Ishikawa (cell line): ENCODE results near the gene CIZ1.

ENCODE experiments used
- CEBPB ChIP-seq: IDR thresholded peaks from 2 replicates; pipeline ENCODE4 v1.6.1; 2012
- CREB1 ChIP-seq: IDR thresholded peaks from 2 replicates; pipeline ENCODE4 v1.6.1; 2012; ENCODE audit warnings: low read depth
- EGR1 ChIP-seq: IDR thresholded peaks from 2 replicates; pipeline ENCODE4 v1.6.1; 2012
- EP300 ChIP-seq: IDR thresholded peaks from 2 replicates; pipeline ENCODE4 v1.6.1; 2012; ENCODE audit warnings: borderline replicate concordance
- FOXM1 ChIP-seq: IDR thresholded peaks from 2 replicates; pipeline ENCODE4 v1.6.1; 2012; ENCODE audit warnings: low read depth, borderline replicate concordance
- MAX ChIP-seq: IDR thresholded peaks from 2 replicates; pipeline ENCODE4 v1.6.1; 2012
- NFIC ChIP-seq: IDR thresholded peaks from 2 replicates; pipeline ENCODE4 v1.6.1; 2012
- RAD21 ChIP-seq: IDR thresholded peaks from 2 replicates; pipeline ENCODE4 v1.6.1; 2012; ENCODE audit warnings: low read depth
- TAF1 ChIP-seq: IDR thresholded peaks from 2 replicates; pipeline ENCODE4 v1.6.1; 2012; ENCODE audit warnings: low read depth, mild to moderate bottlenecking
- TCF12 ChIP-seq: IDR thresholded peaks from 2 replicates; pipeline ENCODE4 v1.6.1; 2012; ENCODE audit warnings: low read depth
- TEAD4 ChIP-seq: IDR thresholded peaks from 2 replicates; pipeline ENCODE4 v1.6.1; 2012
- YY1 ChIP-seq: IDR thresholded peaks from 2 replicates; pipeline ENCODE4 v1.6.1; 2012; ENCODE audit warnings: low read depth
- ZBTB7A ChIP-seq: IDR thresholded peaks from 2 replicates; pipeline ENCODE4 v1.6.1; 2012; ENCODE audit warnings: low read depth
- TF ChIP-seq, protein P1 (sequence below): IDR thresholded peaks from 2 replicates; pipeline ENCODE4 v1.6.1; 2012
- TF ChIP-seq, protein P2 (sequence below): IDR thresholded peaks from 2 replicates; pipeline ENCODE4 v1.6.1; 2012; ENCODE audit warnings: low read depth, mild to moderate bottlenecking

CIZ1 gene

DNA sequence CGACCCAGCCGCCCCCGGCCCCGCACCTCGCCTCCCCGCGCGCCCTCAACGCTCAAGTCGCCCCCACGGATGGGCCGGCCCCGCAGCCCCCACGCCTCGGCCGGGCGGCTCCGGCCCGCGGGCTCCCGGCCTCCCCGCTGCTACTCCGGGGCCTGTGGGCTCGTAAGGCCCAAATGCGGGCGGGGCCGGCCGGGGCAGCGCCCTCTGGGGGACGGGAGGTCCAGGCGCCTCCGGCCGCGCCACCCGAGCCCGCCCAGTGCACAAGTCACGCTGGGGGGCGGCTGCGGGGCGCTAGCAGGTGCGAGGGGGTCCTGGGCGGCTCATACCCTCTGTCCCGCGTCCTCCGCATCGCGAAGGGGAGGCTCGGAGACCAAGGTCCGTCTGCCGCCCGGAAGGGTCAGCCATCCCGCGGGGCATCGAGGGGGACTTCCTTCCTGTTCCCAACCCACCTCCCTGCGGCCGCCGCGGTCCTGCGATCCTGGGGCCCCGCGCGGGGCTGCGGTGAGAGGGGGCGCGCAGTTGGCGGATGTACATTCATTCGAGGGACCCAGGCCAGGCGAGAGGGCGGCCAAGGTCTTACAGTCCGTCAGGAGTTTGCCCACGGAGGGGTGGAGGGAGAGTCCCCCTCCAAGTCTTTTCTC lies at the start of gene CIZ1:
CIZ1 (minus strand) TSS at position 167 of the 641 bp plus-strand sequence. CDS start 715 bp downstream, outside the sequence.
- TF ChIP-seq TCF12 (no peak; the same call in 1 of the 2 replicates), YY1 (0 out of 2 replicates have a peak, but pooled peaks have one; percentile 44), MAX (peak; percentile 45), TEAD4 (no peak), CREB1 (no peak), RAD21 (no peak), NFIC (no peak), FOXM1 (no peak), CEBPB (no peak), TAF1 (peak; percentile 64; the same call in 1 of the 2 replicates), EGR1 (no peak), EP300 (no peak), ZBTB7A (peak; percentile 93)
- TF ChIP-seq, protein P1, sequence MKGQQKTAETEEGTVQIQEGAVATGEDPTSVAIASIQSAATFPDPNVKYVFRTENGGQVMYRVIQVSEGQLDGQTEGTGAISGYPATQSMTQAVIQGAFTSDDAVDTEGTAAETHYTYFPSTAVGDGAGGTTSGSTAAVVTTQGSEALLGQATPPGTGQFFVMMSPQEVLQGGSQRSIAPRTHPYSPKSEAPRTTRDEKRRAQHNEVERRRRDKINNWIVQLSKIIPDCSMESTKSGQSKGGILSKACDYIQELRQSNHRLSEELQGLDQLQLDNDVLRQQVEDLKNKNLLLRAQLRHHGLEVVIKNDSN: 0 out of 2 replicates have a peak, but pooled peaks have one; percentile 17
- TF ChIP-seq, protein P2, sequence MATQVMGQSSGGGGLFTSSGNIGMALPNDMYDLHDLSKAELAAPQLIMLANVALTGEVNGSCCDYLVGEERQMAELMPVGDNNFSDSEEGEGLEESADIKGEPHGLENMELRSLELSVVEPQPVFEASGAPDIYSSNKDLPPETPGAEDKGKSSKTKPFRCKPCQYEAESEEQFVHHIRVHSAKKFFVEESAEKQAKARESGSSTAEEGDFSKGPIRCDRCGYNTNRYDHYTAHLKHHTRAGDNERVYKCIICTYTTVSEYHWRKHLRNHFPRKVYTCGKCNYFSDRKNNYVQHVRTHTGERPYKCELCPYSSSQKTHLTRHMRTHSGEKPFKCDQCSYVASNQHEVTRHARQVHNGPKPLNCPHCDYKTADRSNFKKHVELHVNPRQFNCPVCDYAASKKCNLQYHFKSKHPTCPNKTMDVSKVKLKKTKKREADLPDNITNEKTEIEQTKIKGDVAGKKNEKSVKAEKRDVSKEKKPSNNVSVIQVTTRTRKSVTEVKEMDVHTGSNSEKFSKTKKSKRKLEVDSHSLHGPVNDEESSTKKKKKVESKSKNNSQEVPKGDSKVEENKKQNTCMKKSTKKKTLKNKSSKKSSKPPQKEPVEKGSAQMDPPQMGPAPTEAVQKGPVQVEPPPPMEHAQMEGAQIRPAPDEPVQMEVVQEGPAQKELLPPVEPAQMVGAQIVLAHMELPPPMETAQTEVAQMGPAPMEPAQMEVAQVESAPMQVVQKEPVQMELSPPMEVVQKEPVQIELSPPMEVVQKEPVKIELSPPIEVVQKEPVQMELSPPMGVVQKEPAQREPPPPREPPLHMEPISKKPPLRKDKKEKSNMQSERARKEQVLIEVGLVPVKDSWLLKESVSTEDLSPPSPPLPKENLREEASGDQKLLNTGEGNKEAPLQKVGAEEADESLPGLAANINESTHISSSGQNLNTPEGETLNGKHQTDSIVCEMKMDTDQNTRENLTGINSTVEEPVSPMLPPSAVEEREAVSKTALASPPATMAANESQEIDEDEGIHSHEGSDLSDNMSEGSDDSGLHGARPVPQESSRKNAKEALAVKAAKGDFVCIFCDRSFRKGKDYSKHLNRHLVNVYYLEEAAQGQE: no peak

DNA sequence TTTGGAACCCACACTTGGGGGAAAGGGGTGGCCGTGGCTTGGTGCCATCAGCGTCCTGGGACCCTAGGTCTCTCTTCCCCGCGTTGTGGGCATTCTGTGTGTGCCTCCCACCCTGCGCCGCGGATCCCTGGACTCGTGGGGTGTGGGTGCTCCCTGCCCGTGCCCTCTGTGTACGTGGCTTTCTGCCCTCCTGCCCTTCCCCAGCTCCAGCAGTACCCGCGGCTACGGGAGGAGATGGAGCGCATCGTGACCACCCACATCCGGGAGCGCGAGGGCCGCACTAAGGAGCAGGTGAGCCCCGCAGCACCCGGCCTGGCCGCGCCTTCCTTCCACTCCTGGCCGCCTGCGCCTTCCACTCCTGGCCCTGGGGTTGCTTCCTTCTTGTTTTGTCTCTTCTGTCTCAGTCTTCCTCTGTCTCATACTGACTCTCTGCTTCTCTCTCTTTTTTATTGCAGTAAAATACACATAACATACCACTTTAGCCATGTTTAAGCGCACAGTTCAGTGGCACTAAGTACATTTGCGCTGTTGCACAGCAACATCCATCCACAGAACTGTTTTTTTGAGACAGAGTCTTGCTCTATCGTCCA lies 42.5 kb upstream of the CIZ1 start:
- no peak for TF ChIP-seq EGR1
- no peak for TF ChIP-seq RAD21
- TF ChIP-seq, protein P2: no peak
- TF ChIP-seq EP300: no peak
- no peak for TF ChIP-seq CREB1
- TF ChIP-seq TAF1: no peak
- TF ChIP-seq TCF12: no peak
- no peak for TF ChIP-seq NFIC
- TF ChIP-seq, protein P1: no peak
- TF ChIP-seq MAX: no peak
- TF ChIP-seq YY1: no peak
- no peak for TF ChIP-seq FOXM1
- no peak for TF ChIP-seq CEBPB
- TF ChIP-seq ZBTB7A: no peak
- no peak for TF ChIP-seq TEAD4

DNA sequence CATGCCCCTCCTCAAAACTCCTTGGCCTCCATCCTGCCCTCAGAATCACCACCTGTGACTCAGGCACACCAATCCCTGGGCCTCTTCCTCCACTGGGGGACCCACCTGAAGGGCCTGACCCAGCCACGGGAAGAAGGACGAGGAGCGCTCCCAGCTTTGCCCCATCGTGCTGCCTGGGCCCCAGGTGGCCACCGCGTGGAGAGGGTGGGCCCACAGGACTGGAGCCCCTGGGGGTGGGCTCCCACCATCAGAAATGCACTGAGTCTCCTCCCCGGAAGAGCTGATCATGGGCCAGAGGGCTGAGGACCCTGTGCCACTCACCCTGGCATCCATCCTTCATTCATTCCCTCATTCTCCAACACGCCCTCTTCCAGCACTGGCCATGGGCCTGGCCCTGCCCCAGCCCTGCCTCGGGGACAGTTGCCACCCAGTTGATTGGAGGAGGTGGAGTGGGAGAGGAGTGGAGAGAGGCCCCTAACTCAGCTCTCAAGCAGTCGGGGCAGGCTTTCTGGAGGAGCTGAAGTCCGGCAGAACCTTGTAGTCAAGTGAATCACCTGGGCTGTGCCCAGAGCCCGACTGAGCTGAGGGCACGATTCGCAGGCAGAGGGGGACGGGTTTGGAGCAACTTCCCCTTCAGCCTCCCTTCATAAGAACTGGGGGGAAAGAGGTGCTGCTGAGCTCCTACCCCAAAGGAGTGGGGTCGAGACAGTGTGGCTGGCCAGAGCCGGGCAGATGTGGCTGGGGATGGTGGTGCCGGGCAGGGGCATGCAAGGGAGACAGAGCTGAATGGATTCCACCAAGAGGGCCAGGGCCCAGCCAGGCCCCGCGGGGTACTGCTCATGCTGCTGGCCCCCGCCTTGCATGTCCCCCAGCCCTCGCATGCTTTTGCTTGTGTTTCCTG lies 41.4 kb upstream of the CIZ1 start:
- TF ChIP-seq NFIC (no peak), RAD21 (no peak), YY1 (no peak), CEBPB (no peak), TCF12 (no peak), CREB1 (no peak)
- TF ChIP-seq, protein P1: no peak

GRCh38 chr9:128231638-128232527 lies 40.5 kb upstream of the CIZ1 start:
- TF ChIP-seq FOXM1: no peak
- TF ChIP-seq NFIC: no peak
- TF ChIP-seq EP300: no peak
- no peak for TF ChIP-seq MAX
- no peak for TF ChIP-seq TAF1
- TF ChIP-seq, protein P1: no peak
